ENCODE results near the gene KIF14. TPM values are rescaled to one million over a fixed set of nuclear protein-coding genes. Genes with fewer than 3 reads are reported as not detected.

Gene KIF14
- total RNA-seq (under 1 TPM; 0.03 to 0.33 (median 0.19) TPM), total RNA-seq (0.14 to 8.3 (median 0.67) reads per million in 29 experiments)
- total RNA-seq (2013), result 0.28 TPM

DNA sequence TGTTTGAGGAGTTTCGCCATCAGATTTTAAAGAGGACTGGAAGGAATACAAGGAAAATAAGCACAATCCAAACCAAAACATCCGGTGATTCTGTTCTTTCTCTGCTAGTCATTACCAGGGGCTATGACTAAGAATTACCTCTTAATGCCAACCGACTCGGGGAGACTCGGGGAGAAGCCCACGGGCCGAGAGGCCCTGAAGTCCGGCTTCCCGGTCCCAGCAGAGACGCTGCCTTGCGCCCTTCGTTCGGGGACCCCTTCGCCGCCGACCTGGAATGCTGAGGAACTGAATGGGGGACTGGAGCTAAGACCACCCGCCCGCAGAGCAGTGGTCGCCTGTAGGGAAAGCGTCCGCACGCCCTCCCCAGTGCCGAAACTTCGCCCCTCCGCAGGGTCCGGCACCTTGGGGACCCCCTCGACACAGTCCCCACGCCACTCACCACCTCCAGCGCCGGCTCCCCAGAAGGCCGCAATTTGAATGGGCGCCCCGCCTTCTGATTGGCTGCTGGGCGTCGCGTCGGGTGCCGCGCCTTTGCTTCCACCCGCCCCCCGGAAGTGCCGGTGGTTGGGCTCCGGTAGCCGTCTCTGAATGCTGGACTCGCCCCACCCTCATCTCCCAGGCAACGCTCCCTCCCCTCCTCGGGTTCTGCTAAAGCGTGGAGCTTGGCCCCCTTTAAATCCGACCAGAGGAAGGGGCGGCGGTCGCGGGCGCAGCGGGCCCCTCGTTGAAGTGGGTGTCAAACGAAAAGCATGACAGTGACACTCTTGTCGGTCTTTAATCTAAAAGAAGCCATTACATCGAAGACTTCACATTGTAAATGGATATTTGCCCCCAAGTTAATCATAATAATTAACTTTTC lies at the start of gene KIF14:
KIF14 (minus strand) TSS at position 479 of the 859 bp plus-strand sequence. CDS start 2,028 bp downstream, outside the sequence.
- H3K27me3 ChIP-seq (replicated peaks in 1 of 2; ENCODE audit: control insufficient read depth in 2 of 2, extremely low read depth in 1 of 2, insufficient read depth in 2 of 2, low read length in 1 of 2), result peaks cover 0 to 6% of the 10 kb centered on the region in 2 experiments
- peak within 1 kb of the TSS; percentile 83 to 90 for H3K27ac Mint-ChIP-seq
- peak within 1 kb of the TSS; percentile 75 to 81 for H3K4me3 ChIP-seq (ENCODE audit: control insufficient read depth in 1 of 2, extremely low read depth in 1 of 2, low read length in 1 of 2)
- ATAC-seq (replicated peaks in 1 of 4) (peak; percentile 97 to 99 (median 98)), DNase-seq (peak; percentile 76 to 96 (median 91))
- under 1% methylated on average over 54 of the region's 59 CpGs for WGBS (ENCODE audit: insufficient coverage)
- H3K9me3 Mint-ChIP-seq, result no peaks in the 10 kb centered on the region
- peak within 1 kb of the TSS; percentile 4 for H3K27ac ChIP-seq (ENCODE audit: low read length)
- no peaks in the 10 kb centered on the region for H3K36me3 Mint-ChIP-seq
- no peaks in the 10 kb centered on the region for H3K9me3 ChIP-seq
- H3K27me3 Mint-ChIP-seq, result no peaks in the 10 kb centered on the region
- H3K4me1 Mint-ChIP-seq, result peaks cover 21 to 28% (median 23%) of the 10 kb centered on the region in 3 donors
- ChIA-PET POLR2A (interaction anchor here in 1 of 2 donors (1.1 kb wide), 1 partner anchor 50 kb away, joined by 4 read pairs; the partner anchor contains the start of gene DDX59), CTCF (interaction anchor here (2.2 to 3.4 kb wide), 3 partner anchors 49 to 182 kb away, joined by 35 to 115 read pairs (median 54); partner anchors contain the start of gene DDX59 (in 1 of the 2))
- peaks cover 7 to 18% of the 10 kb centered on the region in 2 experiments for H3K4me1 ChIP-seq (ENCODE audit: control insufficient read depth in 1 of 2, extremely low read depth in 1 of 2, insufficient read depth in 2 of 2, low read length in 2 of 2)
- H3K36me3 ChIP-seq (ENCODE audit: control insufficient read depth in 2 of 2, extremely low read depth in 1 of 2, insufficient read depth in 1 of 2, low read length in 1 of 2), result no peaks in the 10 kb centered on the region
- peak within 1 kb of the TSS; percentile 94 to 96 (median 96) for H3K4me3 Mint-ChIP-seq

GRCh38 chr1:200669314-200670241 lies 49.0 kb upstream of the KIF14 start, which contains the start of gene DDX59:
DDX59 (minus strand) TSS chr1:200669907; CDS start chr1:200666740, 3,167 bp downstream.
- Mint-ChIP-seq H3K36me3 (peaks cover 21% of the 10 kb centered on the region), H3K27ac (peak within 1 kb of the TSS; percentile 88 to 97), H3K4me1 (peaks cover 44 to 52% (median 50%) of the 10 kb centered on the region in 3 donors), H3K9me3 (no peaks in the 10 kb centered on the region), H3K27me3 (no peaks in the 10 kb centered on the region), H3K4me3 (peak within 1 kb of the TSS; percentile 93 to 95 (median 95))
- ATAC-seq (replicated peaks in 1 of 4), result peak; percentile 88 to 91 (median 89)
- Histone ChIP-seq H3K27me3 (replicated peaks in 1 of 2; ENCODE audit: control insufficient read depth in 2 of 2, extremely low read depth in 1 of 2, insufficient read depth in 2 of 2, low read length in 1 of 2) (no peaks in the 10 kb centered on the region), H3K4me3 (ENCODE audit: control insufficient read depth in 1 of 2, extremely low read depth in 1 of 2, low read length in 1 of 2) (peak within 1 kb of the TSS; percentile 61 to 78), H3K36me3 (ENCODE audit: control insufficient read depth in 2 of 2, extremely low read depth in 1 of 2, insufficient read depth in 1 of 2, low read length in 1 of 2) (peaks cover 0 to 15% of the 10 kb centered on the region in 2 donors), H3K4me1 (ENCODE audit: control insufficient read depth in 1 of 2, extremely low read depth in 1 of 2, insufficient read depth in 2 of 2, low read length in 2 of 2) (peaks cover 12 to 17% of the 10 kb centered on the region in 2 experiments), H3K27ac (ENCODE audit: low read length) (peak within 1 kb of the TSS; percentile 86), H3K9me3 (no peaks in the 10 kb centered on the region)
- DNase-seq, result peak; percentile 73 to 92 (median 83)
- ChIA-PET CTCF (interaction anchor here (0.6 to 3.9 kb wide), 10 partner anchors 11 to 584 kb away, joined by 3 to 54 read pairs (median 4); partner anchors contain the start of gene TMEM9 (in 1 of the 2)), POLR2A (interaction anchor here (0.6 to 1.1 kb wide), 9 partner anchors 9 to 269 kb away, joined by 3 to 13 read pairs (median 5); no protein-coding TSS in a partner anchor)
- under 1% methylated on average over 71 of the region's 91 CpGs for WGBS (ENCODE audit: insufficient coverage)

DNA sequence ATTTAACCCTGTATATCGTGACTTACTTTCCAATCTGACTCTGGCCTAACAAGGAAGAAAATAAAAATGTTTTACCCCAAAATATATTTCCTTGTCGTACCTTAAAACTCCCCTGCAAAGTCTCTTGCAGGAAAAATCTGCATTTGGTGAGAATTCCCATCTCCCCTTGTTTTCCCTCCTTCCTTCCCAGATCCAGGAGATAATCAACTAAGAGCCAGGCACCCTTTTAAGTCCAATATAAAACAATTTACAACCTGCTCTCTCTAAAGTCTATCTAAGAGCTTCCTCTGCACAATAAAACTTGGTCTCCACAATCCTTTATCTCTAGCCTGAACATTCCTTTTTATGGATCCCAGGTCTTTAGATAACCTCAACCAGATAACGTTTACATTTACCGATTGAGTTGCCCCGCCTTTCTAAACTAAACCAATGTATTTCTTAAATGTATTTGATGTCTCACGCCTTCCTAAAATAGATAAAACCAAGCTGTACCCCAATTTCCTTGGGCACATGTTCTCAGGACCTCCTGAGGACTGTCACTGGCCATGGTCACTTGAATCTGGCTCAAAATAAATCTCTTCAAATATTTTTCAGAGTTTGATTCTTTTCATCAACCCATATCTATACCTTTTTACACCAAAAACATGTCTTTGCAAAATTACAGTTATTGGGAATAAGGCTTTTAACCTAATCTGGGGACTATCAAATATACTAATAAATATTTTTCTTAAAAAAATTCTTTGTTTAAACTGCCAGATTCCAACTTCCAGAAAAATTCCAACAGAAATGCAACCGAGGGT lies 48.2 kb upstream of the KIF14 start:
- CTCF ChIA-PET, result interaction anchor here (0.8 to 3.9 kb wide), 2 partner anchors 47 kb away, joined by 6 to 54 read pairs; no protein-coding TSS in a partner anchor

DNA sequence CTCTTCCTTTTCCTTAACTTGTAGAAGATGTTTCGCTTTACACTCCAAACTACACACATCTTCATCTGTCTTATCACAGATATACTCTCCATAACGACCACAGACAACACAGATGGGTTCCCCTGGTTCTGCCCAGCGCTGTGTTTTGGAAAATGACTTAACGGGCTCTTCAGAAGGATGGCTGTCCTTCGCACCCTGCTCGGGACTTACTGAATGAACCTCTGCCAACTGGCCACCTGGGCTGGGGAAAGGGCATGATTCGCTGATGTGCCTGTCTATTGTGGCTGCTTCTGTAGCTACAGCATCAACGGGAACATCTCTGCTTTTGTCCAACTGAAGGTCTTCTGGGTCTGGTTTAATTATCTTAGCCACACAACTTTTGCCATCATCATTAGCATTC lies 45.8 kb upstream of the KIF14 start:
- H3K4me3 ChIP-seq (ENCODE audit: control insufficient read depth in 1 of 2, extremely low read depth in 1 of 2, low read length in 1 of 2), result no peak overlapping the region
- no peak overlapping the region for H3K27ac ChIP-seq (ENCODE audit: low read length)
- no peak for DNase-seq
- no peaks in the 10 kb centered on the region for H3K27me3 Mint-ChIP-seq
- peak overlapping the region; percentile 32 to 45 for H3K27ac Mint-ChIP-seq
- CTCF ChIA-PET, result no interaction called here
- H3K4me1 Mint-ChIP-seq, result peaks cover 70 to 78% (median 71%) of the 10 kb centered on the region in 3 donors
- H3K9me3 ChIP-seq, result no peaks in the 10 kb centered on the region
- peaks cover 0 to 35% of the 10 kb centered on the region in 2 donors for H3K36me3 ChIP-seq (ENCODE audit: control insufficient read depth in 2 of 2, extremely low read depth in 1 of 2, insufficient read depth in 1 of 2, low read length in 1 of 2)
- no peaks in the 10 kb centered on the region for H3K9me3 Mint-ChIP-seq
- no peak for ATAC-seq (replicated peaks in 1 of 4)
- H3K36me3 Mint-ChIP-seq, result peaks cover 42% of the 10 kb centered on the region
- H3K4me1 ChIP-seq (ENCODE audit: control insufficient read depth in 1 of 2, extremely low read depth in 1 of 2, insufficient read depth in 2 of 2, low read length in 2 of 2), result peaks cover 12 to 17% of the 10 kb centered on the region in 2 experiments
- H3K27me3 ChIP-seq (replicated peaks in 1 of 2; ENCODE audit: control insufficient read depth in 2 of 2, extremely low read depth in 1 of 2, insufficient read depth in 2 of 2, low read length in 1 of 2), result no peaks in the 10 kb centered on the region
- 92% methylated on average over 6 of the region's 8 CpGs for WGBS (ENCODE audit: insufficient coverage)
- POLR2A ChIA-PET, result no interaction called here
- H3K4me3 Mint-ChIP-seq, result no peak overlapping the region

More for the DNA sequence above, 48.2 kb upstream of the KIF14 start:
- Mint-ChIP-seq H3K27ac (peak overlapping the region; percentile 58 to 83), H3K27me3 (no peaks in the 10 kb centered on the region), H3K9me3 (no peaks in the 10 kb centered on the region), H3K36me3 (peaks cover 30% of the 10 kb centered on the region), H3K4me1 (peaks cover 53 to 60% (median 59%) of the 10 kb centered on the region in 3 donors), H3K4me3 (peak overlapping the region; percentile 93 to 95 (median 95))
- no peaks in the 10 kb centered on the region for H3K9me3 ChIP-seq
- ATAC-seq (replicated peaks in 1 of 4), result no peak
- DNase-seq, result peak in 1 of 35 experiments; percentile 5
- POLR2A ChIA-PET, result interaction anchor here (0.6 to 1.1 kb wide), 2 partner anchors 9 to 46 kb away, joined by 3 to 6 read pairs; no protein-coding TSS in a partner anchor
- no peaks in the 10 kb centered on the region for H3K27me3 ChIP-seq (replicated peaks in 1 of 2; ENCODE audit: control insufficient read depth in 2 of 2, extremely low read depth in 1 of 2, insufficient read depth in 2 of 2, low read length in 1 of 2)
- H3K4me1 ChIP-seq (ENCODE audit: control insufficient read depth in 1 of 2, extremely low read depth in 1 of 2, insufficient read depth in 2 of 2, low read length in 2 of 2), result peaks cover 12 to 17% of the 10 kb centered on the region in 2 experiments
- peak overlapping the region; percentile 61 to 67 for H3K4me3 ChIP-seq (ENCODE audit: control insufficient read depth in 1 of 2, extremely low read depth in 1 of 2, low read length in 1 of 2)
- peak overlapping the region; percentile 86 for H3K27ac ChIP-seq (ENCODE audit: low read length)
- WGBS (ENCODE audit: insufficient coverage), result 88% methylated on average over 1 of the region's 7 CpGs
- H3K36me3 ChIP-seq (ENCODE audit: control insufficient read depth in 2 of 2, extremely low read depth in 1 of 2, insufficient read depth in 1 of 2, low read length in 1 of 2), result peaks cover 0 to 19% of the 10 kb centered on the region in 2 donors

- DNase-seq (no peak), ATAC-seq (replicated peaks in 1 of 4) (no peak)
- POLR2A ChIA-PET, result interaction anchor here (0.6 to 0.7 kb wide), 3 partner anchors 60 to 160 kb away, joined by 5 to 12 read pairs (median 5); no protein-coding TSS in a partner anchor
- no peaks in the 10 kb centered on the region for H3K27me3 Mint-ChIP-seq
- Histone ChIP-seq H3K4me3 (ENCODE audit: control insufficient read depth in 1 of 2, extremely low read depth in 1 of 2, low read length in 1 of 2) (no peak overlapping the region), H3K9me3 (no peaks in the 10 kb centered on the region), H3K4me1 (ENCODE audit: control insufficient read depth in 1 of 2, extremely low read depth in 1 of 2, insufficient read depth in 2 of 2, low read length in 2 of 2) (peaks cover 10 to 17% of the 10 kb centered on the region in 2 experiments), H3K27ac (ENCODE audit: low read length) (no peak overlapping the region), H3K36me3 (ENCODE audit: control insufficient read depth in 2 of 2, extremely low read depth in 1 of 2, insufficient read depth in 1 of 2, low read length in 1 of 2) (peaks cover 0 to 38% of the 10 kb centered on the region in 2 donors), H3K27me3 (replicated peaks in 1 of 2; ENCODE audit: control insufficient read depth in 2 of 2, extremely low read depth in 1 of 2, insufficient read depth in 2 of 2, low read length in 1 of 2) (no peaks in the 10 kb centered on the region)
- no peaks in the 10 kb centered on the region for H3K9me3 Mint-ChIP-seq
- peak overlapping the region; percentile 32 to 45 for H3K27ac Mint-ChIP-seq
- no peak overlapping the region for H3K4me3 Mint-ChIP-seq
- H3K4me1 Mint-ChIP-seq, result peaks cover 66 to 77% (median 68%) of the 10 kb centered on the region in 3 donors
- CTCF ChIA-PET, result interaction anchor here (0.6 to 0.7 kb wide), 4 partner anchors 10 to 1498 kb away, joined by 3 to 6 read pairs (median 3); no protein-coding TSS in a partner anchor
- no CpG with 5 or more reads among the region's 2 CpGs for WGBS (ENCODE audit: insufficient coverage)
- H3K36me3 Mint-ChIP-seq, result peaks cover 45% of the 10 kb centered on the region
Observed at GRCh38 chr1:200665861-200666260, 45.3 kb upstream of the KIF14 start.
